ENCODE results near the gene TBCD.
"Not testable (repeated sequence)": the region's sequence is repeated elsewhere in the genome, so short reads cannot be mapped to it uniquely, and the experiment has no call there.

The TBCD gene

GRCh38 chr17:82967268-82968032, 215.6 kb downstream of the TBCD start:
- Histone ChIP-seq H3K36me3 (ENCODE audit: control insufficient read depth in 2 of 2, insufficient read depth in 1 of 2, low read length in 2 of 2) (no peaks in the 10 kb centered on the region), H3K9me3 (ENCODE audit: control insufficient read depth, insufficient read depth, low read depth, low read length) (no peaks in the 10 kb centered on the region), H3K27ac (ENCODE audit: extremely low read depth, low read depth, low read length) (no peak overlapping the region), H3K4me3 (ENCODE audit: low read depth, low read length) (no peak overlapping the region), H3K4me1 (ENCODE audit: control insufficient read depth, insufficient read depth, low read length) (no peaks in the 10 kb centered on the region)
- TF ChIP-seq ZNF501 (tag by site-specific recombination; IDR thresholded peaks at IDR 0.05) (no peak), ZNF426 (tag by site-specific recombination; IDR thresholded peaks at IDR 0.05) (no peak)
- POLR2A ChIA-PET, result no interaction called here
- CTCF ChIA-PET, result interaction anchor here (1.1 kb wide), 1 partner anchor 185 kb away, joined by 3 read pairs; no protein-coding TSS in a partner anchor

GRCh38 chr17:82968033-82968841, 216.4 kb downstream of the TBCD start:
- CTCF ChIA-PET, result interaction anchor here (0.7 to 1.1 kb wide), 2 partner anchors 186 to 234 kb away, joined by 3 to 4 read pairs; no protein-coding TSS in a partner anchor
- H3K36me3 ChIP-seq (ENCODE audit: control insufficient read depth in 2 of 2, insufficient read depth in 1 of 2, low read length in 2 of 2); H3K4me3 ChIP-seq (ENCODE audit: low read depth, low read length); H3K27ac ChIP-seq (ENCODE audit: extremely low read depth, low read depth, low read length); H3K9me3 ChIP-seq (ENCODE audit: control insufficient read depth, insufficient read depth, low read depth, low read length); POLR2A ChIA-PET; H3K4me1 ChIP-seq (ENCODE audit: control insufficient read depth, insufficient read depth, low read length): not testable (repeated sequence)

- ChIA-PET POLR2A (no interaction called here), CTCF (interaction anchor here (0.6 kb wide), 1 partner anchor 454 kb away, joined by 3 read pairs; no protein-coding TSS in a partner anchor)
- H3K36me3 ChIP-seq (ENCODE audit: control insufficient read depth in 2 of 2, insufficient read depth in 1 of 2, low read length in 2 of 2), result no peaks in the 10 kb centered on the region
- TF ChIP-seq ZNF670 (tag by site-specific recombination; IDR thresholded peaks at IDR 0.05; ENCODE audit: low read depth) (no peak), ZIC2 (tag by site-specific recombination; IDR thresholded peaks at IDR 0.05) (peak; percentile 35; the same call in 1 of the 2 replicates)
- no peak overlapping the region for H3K4me3 ChIP-seq (ENCODE audit: low read depth, low read length)
- H3K27ac ChIP-seq (ENCODE audit: extremely low read depth, low read depth, low read length), result no peak overlapping the region
- H3K9me3 ChIP-seq (ENCODE audit: control insufficient read depth, insufficient read depth, low read depth, low read length), result no peaks in the 10 kb centered on the region
- no peaks in the 10 kb centered on the region for H3K4me1 ChIP-seq (ENCODE audit: control insufficient read depth, insufficient read depth, low read length)
These were observed 218.2 kb downstream of the TBCD start for GRCh38 chr17:82970067-82970466.

- no peaks in the 10 kb centered on the region for H3K4me1 ChIP-seq (ENCODE audit: control insufficient read depth, insufficient read depth, low read length)
- POLR2A ChIA-PET, result no interaction called here
- H3K27ac ChIP-seq (ENCODE audit: extremely low read depth, low read depth, low read length), result no peak overlapping the region
- H3K36me3 ChIP-seq (ENCODE audit: control insufficient read depth in 2 of 2, insufficient read depth in 1 of 2, low read length in 2 of 2), result no peaks in the 10 kb centered on the region
- CTCF ChIA-PET, result no interaction called here
- H3K9me3 ChIP-seq (ENCODE audit: control insufficient read depth, insufficient read depth, low read depth, low read length), result no peaks in the 10 kb centered on the region
- H3K4me3 ChIP-seq (ENCODE audit: low read depth, low read length), result no peak overlapping the region
- TF ChIP-seq ZNF174 (tag by site-specific recombination; IDR thresholded peaks at IDR 0.05) (no peak), PRDM10 (tag by site-specific recombination; IDR thresholded peaks at IDR 0.05) (no peak), ZNF426 (tag by site-specific recombination; IDR thresholded peaks at IDR 0.05) (no peak), ZNF596 (tag by site-specific recombination; IDR thresholded peaks at IDR 0.05) (no peak), ZNF521 (tag by site-specific recombination; IDR thresholded peaks at IDR 0.05) (no peak), ZNF664 (tag by site-specific recombination; IDR thresholded peaks at IDR 0.05) (no peak), ZNF660 (tag by site-specific recombination; IDR thresholded peaks at IDR 0.05) (no peak), ZNF350 (tag by site-specific recombination; IDR thresholded peaks at IDR 0.05) (no peak), ZSCAN4 (tag by site-specific recombination; IDR thresholded peaks at IDR 0.05) (no peak), TSHZ1 (tag by site-specific recombination; IDR thresholded peaks at IDR 0.05; ENCODE audit: borderline replicate concordance) (no peak), ZNF776 (tag by site-specific recombination; IDR thresholded peaks at IDR 0.05; ENCODE audit: borderline replicate concordance) (no peak), TRIM28 (IDR thresholded peaks at IDR 0.05; ENCODE audit: borderline replicate concordance, low read length) (no peak), ZNF140 (tag by site-specific recombination; IDR thresholded peaks at IDR 0.05) (no peak)
These were observed 219.1 kb downstream of the TBCD start for GRCh38 chr17:82970818-82971590.

Measured in HEK293 (cell line).